Thyroid gland (tissue), 4 donors: ENCODE measurements around the gene LIMS1. TPM values are rescaled to one million over a fixed set of nuclear protein-coding genes. Genes with fewer than 3 reads are reported as not detected.
"Not testable (repeated sequence)": the region's sequence is repeated elsewhere in the genome, so short reads cannot be mapped to it uniquely, and the experiment has no call there.

ENCODE experiments used
- DNase-seq, 2 donors: peaks; one replicate each; pipeline ENCODE4 v3.0.0-alpha.2; 2019
- H3K27ac ChIP-seq, 3 donors: fragments of 200-600 bp; sonication (generic); 1 replicate in 2 of 3; 2 replicates in 1 of 3; pipeline ENCODE4 v1.5.1; 2016 to 2019; ENCODE audit warnings: mild to moderate bottlenecking in 1 of 3, moderate library complexity in 1 of 3
- H3K27me3 ChIP-seq: fragments of 200-600 bp; sonication (generic); one replicate; pipeline ENCODE4 v1.5.1; 2019
- H3K36me3 ChIP-seq, 2 donors: fragments of 200-600 bp; sonication (generic); one replicate each; pipeline ENCODE4 v1.5.1; 2016 to 2019
- H3K4me1 ChIP-seq, 2 donors: fragments of 200-600 bp; sonication (generic); one replicate each; pipeline ENCODE4 v1.5.1; 2017 to 2019
- H3K4me3 ChIP-seq, 3 donors: fragments of 200-600 bp; sonication (generic); replicated peaks in 1 of 3; 1 replicate in 2 of 3; 2 replicates in 1 of 3; pipeline ENCODE4 v1.5.1; 2016; ENCODE audit warnings: mild to moderate bottlenecking in 1 of 3
- H3K9me3 ChIP-seq: fragments of 200-600 bp; sonication (generic); one replicate; pipeline ENCODE4 v1.5.1; 2017
- WGBS, 2 donors: methylation state at CpG; one replicate each; pipeline ENCODE4 v1.1.5; 2017; 5-methylcytosine and 5-hydroxymethylcytosine counted together
- intact Hi-C: fragments of 100-400 bp; cut with DNase I; formaldehyde crosslinking; loops from one replicate; pipeline ENCODE4 v1.15.1; 2023
- total RNA-seq, 4 donors: library from RNA; depleted of rRNA; stranded (reverse); fragments of >200 nt; gene quantifications; one replicate each; pipeline ENCODE4 v1.2.3, GENCODE V29; 2016

LIMS1 gene
- total RNA-seq, 4 donors from 2014 or later: 73.1 to 117 (median 92.5) TPM

- H3K36me3 ChIP-seq, intact Hi-C loops, H3K4me3 ChIP-seq, H3K9me3 ChIP-seq, H3K27me3 ChIP-seq, DNase-seq: not testable (repeated sequence)
- 57 to 68% methylated on average over 5 of the region's 5 CpGs for WGBS, 2 donors
- H3K4me1 ChIP-seq: peaks cover 4 to 13% of the 10 kb centered on the region in 2 donors
- peak overlapping the region in 2 of 3 donors; percentile 31 to 49 for H3K27ac ChIP-seq
Observed at GRCh38 chr2:108662207-108662612, 127.9 kb downstream of the LIMS1 start.

- intact Hi-C loops, H3K4me1 ChIP-seq: not testable (repeated sequence)
- WGBS, 2 donors: 93 to 95% methylated on average over 2 of the region's 2 CpGs
Observed at GRCh38 chr2:108663346-108663745, 129.1 kb downstream of the LIMS1 start.

GRCh38 chr2:108664089-108664488, 129.8 kb downstream of the LIMS1 start:
- H3K4me1 ChIP-seq, H3K4me3 ChIP-seq, intact Hi-C loops, DNase-seq, H3K9me3 ChIP-seq, H3K27me3 ChIP-seq, H3K27ac ChIP-seq, H3K36me3 ChIP-seq: not testable (repeated sequence)
- WGBS, 2 donors: 83 to 85% methylated on average over 3 of the region's 3 CpGs

More at GRCh38 chr2:108663346-108663745, 129.1 kb downstream of the LIMS1 start:
- not testable (repeated sequence) for H3K4me3 ChIP-seq, H3K9me3 ChIP-seq, H3K27ac ChIP-seq, H3K27me3 ChIP-seq, DNase-seq, H3K36me3 ChIP-seq

GRCh38 chr2:108664979-108665378, 130.7 kb downstream of the LIMS1 start:
- intact Hi-C loops, H3K27me3 ChIP-seq, H3K27ac ChIP-seq, H3K4me1 ChIP-seq, H3K9me3 ChIP-seq, DNase-seq, H3K4me3 ChIP-seq, H3K36me3 ChIP-seq: not testable (repeated sequence)
- 97 to 100% methylated on average over 1 of the region's 1 CpG for WGBS, 2 donors

GRCh38 chr2:108665975-108666374, 131.7 kb downstream of the LIMS1 start:
- DNase-seq, H3K4me1 ChIP-seq, H3K9me3 ChIP-seq, intact Hi-C loops, H3K36me3 ChIP-seq, H3K27me3 ChIP-seq, H3K27ac ChIP-seq, H3K4me3 ChIP-seq: not testable (repeated sequence)
- WGBS, 2 donors: 100% methylated on average over 3 of the region's 4 CpGs; no CpG with 5 or more reads in 1 of the 2 donors

- WGBS, 2 donors: 85 to 96% methylated on average over 2 of the region's 2 CpGs
- H3K9me3 ChIP-seq, intact Hi-C loops, H3K27ac ChIP-seq, H3K4me1 ChIP-seq, H3K4me3 ChIP-seq, H3K36me3 ChIP-seq, H3K27me3 ChIP-seq, DNase-seq: not testable (repeated sequence)
Observed at GRCh38 chr2:108667140-108667539, 132.9 kb downstream of the LIMS1 start.

DNA sequence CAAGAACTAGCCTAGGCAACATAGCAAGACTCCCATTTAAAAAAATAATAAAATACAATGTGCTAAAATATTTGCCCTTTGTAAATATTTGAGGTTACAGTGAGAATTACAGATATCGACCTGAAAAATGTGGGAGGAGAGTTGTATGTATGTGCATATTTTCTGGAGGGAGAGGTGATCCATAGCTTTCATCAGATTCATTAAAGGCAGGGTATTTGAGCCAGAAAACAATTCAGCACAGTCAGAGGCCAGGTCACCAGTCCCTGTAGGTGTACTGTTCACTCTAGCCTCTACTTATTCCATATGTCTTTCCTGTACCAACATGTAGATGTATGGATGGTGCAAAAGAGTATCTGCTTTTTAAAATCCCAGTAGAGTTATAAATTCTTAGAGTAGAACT, 136.0 kb downstream of the LIMS1 start:
- H3K27ac ChIP-seq, H3K4me1 ChIP-seq, H3K4me3 ChIP-seq, H3K36me3 ChIP-seq, H3K9me3 ChIP-seq, DNase-seq, intact Hi-C loops, H3K27me3 ChIP-seq: not testable (repeated sequence)
- 77% methylated on average over 1 of the region's 1 CpG; no CpG with 5 or more reads in 1 of the 2 donors for WGBS, 2 donors

- DNase-seq, intact Hi-C loops, H3K27me3 ChIP-seq, H3K4me1 ChIP-seq, H3K27ac ChIP-seq, H3K36me3 ChIP-seq, H3K4me3 ChIP-seq, H3K9me3 ChIP-seq: not testable (repeated sequence)
- WGBS, 2 donors: 73% methylated on average over 2 of the region's 6 CpGs; no CpG with 5 or more reads in 1 of the 2 donors
Observed at GRCh38 chr2:108672200-108672805, 138.0 kb downstream of the LIMS1 start.

DNA sequence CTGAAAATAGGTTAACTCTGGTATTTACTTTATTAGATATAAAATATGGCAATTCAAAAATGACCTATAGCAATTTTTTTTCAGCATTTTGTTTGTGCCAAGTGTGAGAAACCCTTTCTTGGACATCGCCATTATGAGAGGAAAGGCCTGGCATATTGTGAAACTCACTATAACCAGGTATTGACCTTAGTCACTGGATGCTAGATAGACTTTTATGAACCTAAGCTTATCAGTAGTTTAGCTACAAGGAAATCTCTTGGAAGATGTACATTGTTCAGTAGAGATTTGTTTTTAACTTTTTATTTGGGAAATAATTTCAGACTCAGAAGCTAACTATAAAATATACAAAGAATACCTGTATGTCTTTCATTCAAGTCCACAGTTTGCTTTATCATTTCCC, 142.3 kb downstream of the LIMS1 start:
- H3K9me3 ChIP-seq, intact Hi-C loops, H3K4me1 ChIP-seq, H3K27ac ChIP-seq, H3K4me3 ChIP-seq, H3K36me3 ChIP-seq, H3K27me3 ChIP-seq, DNase-seq: not testable (repeated sequence)
- WGBS, 2 donors: no CpG with 5 or more reads among the region's 1 CpG

DNA sequence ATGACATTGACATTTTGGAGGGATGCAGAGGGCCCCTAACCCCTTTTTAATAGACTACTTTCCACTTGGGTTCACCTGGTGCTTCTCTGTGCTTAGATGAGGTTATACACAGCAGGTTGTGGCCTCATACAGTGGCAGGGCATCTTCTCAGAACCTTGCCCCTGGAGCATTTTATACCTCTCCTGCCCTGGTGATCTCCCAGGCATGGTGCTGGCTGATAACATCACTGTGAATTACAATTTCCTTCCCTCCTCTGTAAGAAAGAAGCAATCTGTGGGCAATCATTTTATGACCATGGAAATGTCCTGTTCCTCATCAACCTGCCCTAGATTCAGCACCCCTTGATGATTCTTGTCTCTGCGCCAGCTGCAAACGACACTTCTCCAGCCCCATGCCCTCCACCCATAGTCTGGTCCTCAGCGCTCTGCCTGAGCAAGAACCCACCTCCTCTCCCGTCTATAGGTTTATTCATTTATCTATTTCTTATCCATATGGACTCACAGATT, 143.0 kb downstream of the LIMS1 start:
- H3K4me1 ChIP-seq, H3K36me3 ChIP-seq, DNase-seq, H3K9me3 ChIP-seq, intact Hi-C loops, H3K27me3 ChIP-seq, H3K27ac ChIP-seq, H3K4me3 ChIP-seq: not testable (repeated sequence)
- 84 to 88% methylated on average over 4 of the region's 4 CpGs for WGBS, 2 donors

- intact Hi-C loops, H3K36me3 ChIP-seq, H3K27me3 ChIP-seq, H3K9me3 ChIP-seq, H3K4me3 ChIP-seq, DNase-seq, H3K4me1 ChIP-seq: not testable (repeated sequence)
- peak overlapping the region in 1 of 3 donors; percentile 3 for H3K27ac ChIP-seq
- 60 to 68% methylated on average over 4 of the region's 4 CpGs for WGBS, 2 donors
Observed at GRCh38 chr2:108678198-108678651, 144.0 kb downstream of the LIMS1 start.

- DNase-seq, H3K27me3 ChIP-seq, H3K9me3 ChIP-seq, intact Hi-C loops, H3K4me3 ChIP-seq, H3K36me3 ChIP-seq, H3K4me1 ChIP-seq, H3K27ac ChIP-seq: not testable (repeated sequence)
- WGBS, 2 donors: 60 to 80% methylated on average over 2 of the region's 2 CpGs
Observed at GRCh38 chr2:108680805-108681204, 146.5 kb downstream of the LIMS1 start.
